MCF 10A (cell line): ENCODE data around the gene PPM1E. TPM values are rescaled to one million over a fixed set of nuclear protein-coding genes. Genes with fewer than 3 reads are reported as not detected.

Source experiments
- BruUV-seq: library from RNA; stranded (reverse); fragments of 400-500 nt; replicated peaks from 2 replicates; lab custom pipeline; 2021; lab: Mats Ljungman, UMichigan
- CTCF ChIA-PET: fragments of 300-600 bp; sonication (Branson Sonifier 250); formaldehyde crosslinking; extraction: SDS; loops from one replicate; lab custom pipeline; 2021; ENCODE audit warnings: antibody characterized with exemption, inconsistent platforms; lab: Yijun Ruan, JAX
- POLR2A ChIA-PET: fragments of 300-600, 350-650 bp; sonication (Branson Sonifier 250); formaldehyde crosslinking; extraction: SDS; loops from one replicate; lab custom pipeline; 2020; ENCODE audit warnings: antibody characterized with exemption, inconsistent platforms; lab: Yijun Ruan, JAX
- DNase-seq: peaks from one replicate; pipeline ENCODE4 v3.0.0-alpha.2; 2018; ENCODE audit not compliant: unreplicated experiment
- H3K27ac Mint-ChIP-seq: one replicate; pipeline ENCODE4 v1.8.0; 2022; ENCODE audit warnings: mild to moderate bottlenecking, low read depth, mixed read lengths; ENCODE audit not compliant: unreplicated experiment
- H3K27me3 Mint-ChIP-seq: one replicate; pipeline ENCODE4 v1.8.0; 2022; ENCODE audit warnings: mixed read lengths; ENCODE audit not compliant: insufficient read depth, unreplicated experiment
- H3K36me3 Mint-ChIP-seq: one replicate; pipeline ENCODE4 v1.8.0; 2022; ENCODE audit warnings: mild to moderate bottlenecking, moderate library complexity, mixed read lengths; ENCODE audit not compliant: insufficient read depth, unreplicated experiment
- H3K4me1 Mint-ChIP-seq: one replicate; pipeline ENCODE4 v1.8.0; 2022; ENCODE audit warnings: mixed read lengths; ENCODE audit not compliant: insufficient read depth, unreplicated experiment
- H3K4me3 Mint-ChIP-seq: one replicate; pipeline ENCODE4 v1.8.0; 2022; ENCODE audit warnings: mild to moderate bottlenecking, moderate library complexity, mixed read lengths; ENCODE audit not compliant: unreplicated experiment
- H3K9me3 Mint-ChIP-seq: one replicate; pipeline ENCODE4 v1.8.0; 2022; ENCODE audit warnings: mixed read lengths; ENCODE audit not compliant: unreplicated experiment
- CTCF ChIP-seq: fragments of 200-600 bp; IDR thresholded peaks from one replicate; pipeline ENCODE4 v1.8.0; 2022; ENCODE audit warnings: antibody characterized with exemption, mild to moderate bottlenecking; ENCODE audit not compliant: unreplicated experiment
- intact Hi-C: fragments of 100-400 bp; cut with micrococcal nuclease; formaldehyde crosslinking; loops from 2 replicates; pipeline ENCODE4 v1.14.1; 2022
- total RNA-seq: library from RNA; stranded (reverse); gene quantifications from 2 replicates; pipeline ENCODE4 v1.2.3, GENCODE V29; 2022

The PPM1E gene
- total RNA-seq, 1 experiment from 2014 or later, result 0.65 TPM

GRCh38 chr17:58969612-58970011, 214.0 kb downstream of the PPM1E start:
- no peaks in the 10 kb centered on the region for H3K9me3 Mint-ChIP-seq
- H3K4me1 Mint-ChIP-seq, result no peaks in the 10 kb centered on the region
- DNase-seq, result no peak
- ChIA-PET CTCF (no interaction called here), POLR2A (no interaction called here)
- H3K36me3 Mint-ChIP-seq, result no peaks in the 10 kb centered on the region
- no peaks in the 10 kb centered on the region for H3K27me3 Mint-ChIP-seq
- no peak for TF ChIP-seq CTCF
- BruUV-seq, result no TSS peak
- H3K27ac Mint-ChIP-seq, result no peak overlapping the region
- intact Hi-C loops, result no loop called here
- no peak overlapping the region for H3K4me3 Mint-ChIP-seq

GRCh38 chr17:58970609-58971450, 215.2 kb downstream of the PPM1E start:
- Mint-ChIP-seq H3K4me3 (no peak overlapping the region), H3K27ac (no peak overlapping the region), H3K27me3 (no peaks in the 10 kb centered on the region), H3K36me3 (no peaks in the 10 kb centered on the region), H3K9me3 (no peaks in the 10 kb centered on the region), H3K4me1 (peaks cover 2% of the 10 kb centered on the region)
- POLR2A ChIA-PET, result interaction anchor here (0.6 to 1.0 kb wide), 2 partner anchors 148 to 204 kb away, joined by 3 read pairs; no protein-coding TSS in a partner anchor
- BruUV-seq, result no TSS peak
- DNase-seq, result no peak
- TF ChIP-seq CTCF, result no peak
- intact Hi-C loops, result no loop called here
- CTCF ChIA-PET, result interaction anchor here (0.5 kb wide), 1 partner anchor 26 kb away, joined by 3 read pairs; no protein-coding TSS in a partner anchor

GRCh38 chr17:58974354-58974753, 218.7 kb downstream of the PPM1E start:
- no peak for DNase-seq
- Mint-ChIP-seq H3K36me3 (no peaks in the 10 kb centered on the region), H3K27me3 (no peaks in the 10 kb centered on the region), H3K9me3 (no peaks in the 10 kb centered on the region), H3K4me1 (peaks cover 4% of the 10 kb centered on the region), H3K4me3 (no peak overlapping the region), H3K27ac (no peak overlapping the region)
- no peak for TF ChIP-seq CTCF
- CTCF ChIA-PET, result no interaction called here
- intact Hi-C loops, result no loop called here
- BruUV-seq, result no TSS peak
- POLR2A ChIA-PET, result interaction anchor here (0.6 kb wide), 1 partner anchor 369 kb away, joined by 4 read pairs; no protein-coding TSS in a partner anchor

- H3K36me3 Mint-ChIP-seq, result no peaks in the 10 kb centered on the region
- intact Hi-C loops, result no loop called here
- ChIA-PET POLR2A (interaction anchor here (0.9 kb wide), 1 partner anchor 9 kb away, joined by 3 read pairs; no protein-coding TSS in a partner anchor), CTCF (no interaction called here)
- H3K4me3 Mint-ChIP-seq, result no peak overlapping the region
- H3K27ac Mint-ChIP-seq, result no peak overlapping the region
- no peak for TF ChIP-seq CTCF
- H3K9me3 Mint-ChIP-seq, result no peaks in the 10 kb centered on the region
- no peaks in the 10 kb centered on the region for H3K27me3 Mint-ChIP-seq
- H3K4me1 Mint-ChIP-seq, result peaks cover 4% of the 10 kb centered on the region
- BruUV-seq, result no TSS peak
- no peak for DNase-seq
These were observed 220.9 kb downstream of the PPM1E start for GRCh38 chr17:58976541-58976940.
